Mesenchymal stem cell (in vitro differentiated cells and primary cell): ENCODE data around the gene MED6.

ENCODE experiments used
- DNase-seq: peaks from one replicate; pipeline ENCODE4 v3.0.0-alpha.2; 2013
- H2AFZ ChIP-seq: one replicate; pipeline ENCODE4 v1.6.1; 2013; ENCODE audit warnings: low read depth, mild to moderate bottlenecking, control low read depth, inconsistent platforms, low read length, moderate library complexity
- H2AK5ac ChIP-seq: 2 replicates; pipeline ENCODE4 v1.6.1; 2013; ENCODE audit warnings: low read length, moderate library complexity, mild to moderate bottlenecking, inconsistent platforms; ENCODE audit not compliant: severe bottlenecking
- H2BK120ac ChIP-seq: one replicate; pipeline ENCODE4 v1.6.1; 2013; ENCODE audit warnings: low read depth, mild to moderate bottlenecking, inconsistent platforms, low read length, moderate library complexity
- H2BK12ac ChIP-seq, 2 experiments: one replicate each; pipeline ENCODE4 v1.6.1; 2013; ENCODE audit warnings: inconsistent platforms in 2 of 2, low read length in 2 of 2, mild to moderate bottlenecking in 2 of 2, moderate library complexity in 2 of 2, control low read depth in 1 of 2
- H2BK15ac ChIP-seq: one replicate; pipeline ENCODE4 v1.6.1; 2013; ENCODE audit warnings: mild to moderate bottlenecking, low read depth, inconsistent platforms; ENCODE audit not compliant: poor library complexity, severe bottlenecking
- H2BK5ac ChIP-seq: 2 replicates; pipeline ENCODE4 v1.6.1; 2013; ENCODE audit warnings: low read depth, mild to moderate bottlenecking, low read length, control low read depth, inconsistent platforms; ENCODE audit not compliant: poor library complexity, severe bottlenecking
- H3K14ac ChIP-seq, 2 experiments: one replicate each; pipeline ENCODE4 v1.6.1; 2013; ENCODE audit warnings: inconsistent platforms in 2 of 2, low read length in 2 of 2, control low read depth in 1 of 2, mild to moderate bottlenecking in 1 of 2, moderate library complexity in 1 of 2
- H3K18ac ChIP-seq, 2 experiments: one replicate each; pipeline ENCODE4 v1.6.1; 2013; ENCODE audit warnings: inconsistent platforms in 2 of 2, low read length in 2 of 2, control low read depth in 1 of 2, low read depth in 1 of 2, mild to moderate bottlenecking in 1 of 2
- H3K23ac ChIP-seq, 2 experiments: one replicate each; pipeline ENCODE4 v1.6.1; 2013; ENCODE audit warnings: inconsistent platforms in 2 of 2, low read length in 2 of 2, mild to moderate bottlenecking in 2 of 2, moderate library complexity in 2 of 2, control low read depth in 1 of 2
- H3K27ac ChIP-seq: 2 replicates; pipeline ENCODE4 v1.5.1; 2013; ENCODE audit warnings: mild to moderate bottlenecking, moderate library complexity, low read length, control low read depth, inconsistent platforms; ENCODE audit not compliant: poor library complexity, severe bottlenecking
- H3K27me3 ChIP-seq, 2 experiments: 2 replicates each; pipeline versions ENCODE4 v1.6.1 to v1.7.0; 2013; ENCODE audit warnings: low read length in 2 of 2, mild to moderate bottlenecking in 2 of 2, moderate library complexity in 2 of 2, control low read depth in 1 of 2, inconsistent platforms in 1 of 2; ENCODE audit not compliant: control insufficient read depth in 1 of 2, insufficient read depth in 1 of 2
- H3K36me3 ChIP-seq, 2 experiments: 2 replicates each; pipeline versions ENCODE4 v1.6.1 to v1.7.0; 2013; ENCODE audit warnings: low read length in 2 of 2, control low read depth in 1 of 2, inconsistent platforms in 1 of 2, low read depth in 1 of 2, mild to moderate bottlenecking in 1 of 2; ENCODE audit not compliant: insufficient read depth in 2 of 2, control insufficient read depth in 1 of 2
- H3K4ac ChIP-seq, 2 experiments: one replicate each; pipeline ENCODE4 v1.6.1; 2013; ENCODE audit warnings: inconsistent platforms in 2 of 2, low read length in 2 of 2, mild to moderate bottlenecking in 2 of 2, moderate library complexity in 2 of 2, control low read depth in 1 of 2, low read depth in 1 of 2
- H3K4me1 ChIP-seq: 2 replicates; pipeline ENCODE4 v1.6.1; 2013; ENCODE audit warnings: low read depth, low read length, control low read depth; ENCODE audit not compliant: control insufficient read depth, insufficient read depth
- H3K4me2 ChIP-seq: 2 replicates; pipeline ENCODE4 v1.6.1; 2013; ENCODE audit warnings: low read length, mild to moderate bottlenecking, inconsistent platforms; ENCODE audit not compliant: poor library complexity, severe bottlenecking
- H3K4me3 ChIP-seq, 2 experiments: 2 replicates each; pipeline versions ENCODE4 v1.5.1 to v1.7.0; 2013; ENCODE audit warnings: low read length in 2 of 2, mild to moderate bottlenecking in 2 of 2, control low read depth in 1 of 2, low read depth in 1 of 2; ENCODE audit not compliant: insufficient read depth in 1 of 2
- H3K79me1 ChIP-seq: replicated peaks from 2 replicates; pipeline ENCODE4 v1.6.1; 2013; ENCODE audit warnings: mild to moderate bottlenecking, control low read depth, low read length, inconsistent platforms; ENCODE audit not compliant: poor library complexity, severe bottlenecking
- H3K9ac ChIP-seq: 2 replicates; pipeline ENCODE4 v1.7.0; 2013; ENCODE audit warnings: mild to moderate bottlenecking, low read length, moderate library complexity
- H3K9me3 ChIP-seq: 2 replicates; pipeline ENCODE4 v1.7.0; 2013; ENCODE audit warnings: mild to moderate bottlenecking, low read length; ENCODE audit not compliant: control insufficient read depth
- H4K8ac ChIP-seq: one replicate; pipeline ENCODE4 v1.6.1; 2013; ENCODE audit warnings: inconsistent platforms, mild to moderate bottlenecking, low read length, moderate library complexity
- H4K91ac ChIP-seq: one replicate; pipeline ENCODE4 v1.6.1; 2013; ENCODE audit warnings: mild to moderate bottlenecking, low read length, inconsistent platforms
- WGBS: methylation state at CpG from one replicate; pipeline ENCODE4 v1.1.7; 2013; ENCODE audit warnings: mixed read lengths; 5-methylcytosine and 5-hydroxymethylcytosine counted together

MED6 gene

DNA sequence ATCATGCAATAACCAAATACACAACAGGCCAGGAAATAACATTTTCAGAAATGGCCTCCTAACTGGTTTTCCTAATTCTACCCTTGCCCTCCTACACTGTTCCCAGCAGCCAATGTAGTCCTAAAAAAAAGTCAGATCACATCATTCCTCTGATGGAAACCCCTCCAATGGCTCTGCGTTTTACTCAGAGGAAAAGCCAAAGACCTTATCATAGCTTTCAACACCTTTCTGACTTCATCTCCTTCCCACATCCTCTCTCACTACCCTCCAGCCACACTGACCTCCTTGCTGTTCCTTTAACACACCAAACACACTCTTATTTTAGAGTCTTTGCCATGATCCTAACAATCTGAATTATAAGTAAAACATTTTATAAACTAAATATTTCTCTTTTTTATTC, 1.1 kb downstream of the MED6 start:
- Histone ChIP-seq H3K4me3 (peak overlapping the region in 1 of 2 experiments; percentile 87), H3K4me2 (no peak overlapping the region), H3K79me1 (peaks cover 17% of the 10 kb centered on the region), H2BK5ac (no peak overlapping the region), H2AFZ (no peak overlapping the region), H3K4me1 (no peaks in the 10 kb centered on the region), H2AK5ac (no peak overlapping the region), H2BK12ac (no peak overlapping the region), H3K23ac (no peak overlapping the region), H3K36me3 (peaks cover 14 to 22% of the 10 kb centered on the region in 2 experiments), H2BK15ac (no peak overlapping the region), H2BK120ac (no peak overlapping the region), H4K91ac (no peak overlapping the region), H3K18ac (no peak overlapping the region), H3K9me3 (no peaks in the 10 kb centered on the region), H3K14ac (no peak overlapping the region), H3K9ac (peak overlapping the region; percentile 96), H3K27ac (no peak overlapping the region), H3K27me3 (no peaks in the 10 kb centered on the region), H4K8ac (no peak overlapping the region), H3K4ac (no peak overlapping the region)
- WGBS = 93% methylated on average over 1 of the region's 1 CpG
- no peak for DNase-seq

DNA sequence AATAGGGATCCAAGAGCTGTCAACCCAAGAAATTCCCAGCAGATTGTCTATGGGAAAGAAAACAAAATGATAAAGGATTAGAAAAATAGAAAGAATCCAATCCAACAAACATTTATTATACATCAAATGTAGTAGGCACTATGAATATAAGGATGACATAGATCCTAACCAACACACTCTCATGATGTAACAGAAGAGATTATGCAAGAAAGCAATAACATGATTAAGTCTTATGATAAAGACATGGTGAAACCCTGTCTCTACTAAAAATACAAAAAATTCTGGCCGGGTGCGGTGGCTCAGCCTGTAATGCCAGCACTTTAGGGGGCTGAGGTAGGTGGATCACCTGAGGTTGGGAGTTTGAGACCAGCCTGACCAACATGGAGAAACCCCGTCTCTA, 2.7 kb downstream of the MED6 start:
- Histone ChIP-seq H3K9me3 (no peaks in the 10 kb centered on the region), H2BK15ac (no peak overlapping the region), H2AK5ac (no peak overlapping the region), H3K4ac (no peak overlapping the region), H3K18ac (no peak overlapping the region), H3K4me1 (no peaks in the 10 kb centered on the region), H3K14ac (no peak overlapping the region), H3K4me2 (no peak overlapping the region), H2BK120ac (no peak overlapping the region), H2AFZ (no peak overlapping the region), H2BK12ac (no peak overlapping the region), H3K27ac (no peak overlapping the region), H3K36me3 (peaks cover 15 to 38% of the 10 kb centered on the region in 2 experiments), H4K91ac (no peak overlapping the region), H3K23ac (no peak overlapping the region), H4K8ac (no peak overlapping the region), H3K9ac (no peak overlapping the region), H2BK5ac (no peak overlapping the region), H3K27me3 (no peaks in the 10 kb centered on the region), H3K4me3 (no peak overlapping the region), H3K79me1 (peaks cover 23% of the 10 kb centered on the region)
- WGBS = 100% methylated on average over 3 of the region's 3 CpGs
- no peak for DNase-seq

- WGBS = 92% methylated on average over 8 of the region's 9 CpGs
Measured at GRCh38 chr14:70595443-70596185, 4.8 kb downstream of the MED6 start.

DNA sequence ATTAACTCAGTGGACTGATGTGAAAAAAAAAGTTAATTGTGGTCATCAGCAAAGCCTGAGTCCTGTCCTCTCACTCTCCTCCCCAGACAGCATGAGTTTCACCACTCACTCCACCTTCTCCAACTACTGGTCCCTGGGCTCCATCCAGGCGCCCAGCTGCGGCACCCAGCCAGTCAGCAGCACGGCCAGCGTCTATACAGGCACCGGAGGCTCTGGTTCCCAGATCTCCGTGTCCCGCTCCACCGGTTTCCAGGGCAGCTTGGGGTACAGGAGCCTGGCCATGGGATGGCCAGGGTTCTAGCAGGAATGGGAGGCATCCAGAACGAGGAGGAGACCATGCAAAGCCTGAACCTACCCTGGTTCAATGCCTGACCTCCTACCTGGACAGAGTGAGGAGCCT, 6.0 kb downstream of the MED6 start:
- Histone ChIP-seq H2BK5ac (no peak overlapping the region), H2BK120ac (no peak overlapping the region), H3K18ac (no peak overlapping the region), H3K4me1 (no peaks in the 10 kb centered on the region), H3K4me3 (no peak overlapping the region), H4K91ac (no peak overlapping the region), H3K23ac (no peak overlapping the region), H2AK5ac (no peak overlapping the region), H3K79me1 (peaks cover 25% of the 10 kb centered on the region), H3K9ac (no peak overlapping the region), H3K36me3 (peaks cover 17 to 71% of the 10 kb centered on the region in 2 experiments), H2BK15ac (no peak overlapping the region), H4K8ac (no peak overlapping the region), H3K4me2 (no peak overlapping the region), H3K4ac (no peak overlapping the region), H3K27ac (no peak overlapping the region), H3K9me3 (no peaks in the 10 kb centered on the region), H3K27me3 (no peaks in the 10 kb centered on the region), H2AFZ (no peak overlapping the region), H3K14ac (no peak overlapping the region), H2BK12ac (no peak overlapping the region)
- WGBS = 97% methylated on average over 9 of the region's 9 CpGs
- DNase-seq = no peak

More at GRCh38 chr14:70595443-70596185, 4.8 kb downstream of the MED6 start:
- Histone ChIP-seq H3K4ac (no peak overlapping the region), H3K4me3 (no peak overlapping the region), H3K18ac (no peak overlapping the region), H2BK15ac (no peak overlapping the region), H2AFZ (no peak overlapping the region), H3K4me2 (no peak overlapping the region), H3K9me3 (no peaks in the 10 kb centered on the region), H3K23ac (no peak overlapping the region), H3K27me3 (no peaks in the 10 kb centered on the region), H3K14ac (no peak overlapping the region), H4K91ac (no peak overlapping the region), H2BK120ac (no peak overlapping the region), H3K79me1 (peaks cover 25% of the 10 kb centered on the region), H3K4me1 (no peaks in the 10 kb centered on the region), H3K27ac (no peak overlapping the region), H2AK5ac (no peak overlapping the region), H4K8ac (no peak overlapping the region), H2BK12ac (no peak overlapping the region), H3K9ac (no peak overlapping the region), H2BK5ac (no peak overlapping the region), H3K36me3 (peaks cover 17 to 59% of the 10 kb centered on the region in 2 experiments)
- no peak for DNase-seq
